ENCODE results near the gene NKX2-8. TPM values are rescaled to one million over a fixed set of nuclear protein-coding genes. Genes with fewer than 3 reads are reported as not detected.
A peak's percentile ranks its signal among the peaks of the same experiment; 100 is the strongest.

The NKX2-8 gene
- total RNA-seq (not detected), polyA plus RNA-seq (not detected), total RNA-seq (not detected)

DNA sequence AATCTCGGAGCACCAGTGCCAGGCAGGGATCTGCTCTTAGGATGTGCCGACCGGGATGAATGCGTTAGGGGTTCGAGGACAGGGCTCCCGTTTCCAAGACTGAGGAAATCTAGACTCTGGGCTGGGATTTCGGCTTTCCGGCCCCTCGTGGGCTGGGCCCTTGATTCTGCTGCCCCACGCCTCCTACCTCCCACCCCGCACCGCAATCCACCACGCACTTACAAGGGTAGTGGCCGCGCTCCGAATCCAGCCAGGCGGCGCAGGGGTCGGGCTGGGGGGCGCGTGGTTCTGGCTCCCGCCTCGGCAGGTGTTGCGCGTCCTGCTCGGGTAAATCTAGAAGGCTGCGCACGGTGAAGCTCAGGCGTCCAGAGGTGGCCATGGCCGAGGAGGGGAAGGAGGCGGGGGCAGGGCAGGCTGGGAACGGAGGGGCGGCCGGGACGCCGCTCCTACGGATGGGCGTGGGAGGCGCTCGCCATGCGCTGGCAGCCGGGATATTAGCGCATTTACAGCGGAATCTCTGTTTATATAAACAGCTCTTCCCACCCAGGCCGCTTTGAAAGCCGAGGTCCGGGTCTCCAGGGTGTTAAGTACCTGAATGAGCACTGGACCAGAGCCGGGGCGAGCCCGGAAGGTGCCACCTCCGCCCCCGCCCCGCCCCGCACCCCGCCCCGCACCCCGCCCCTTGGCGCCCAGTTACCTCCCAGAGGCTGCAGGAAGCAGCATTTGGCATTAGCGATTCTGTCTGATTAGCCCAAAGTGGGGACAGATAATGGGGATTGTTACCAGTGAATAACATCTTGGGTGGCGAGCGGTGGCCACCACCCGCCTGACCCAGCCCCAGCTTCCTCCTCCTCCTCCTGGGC lies at the start of gene NKX2-8:
TSS of gene NKX2-8 (minus strand) at position 604 of the 863 bp plus-strand sequence. CDS start at position 379, 225 bp downstream.
- Histone ChIP-seq H3K27ac (ENCODE audit: low read depth, low read length) (no peak within 1 kb of the TSS), H3K36me3 (ENCODE audit: control insufficient read depth in 2 of 3, insufficient read depth in 3 of 3, low read length in 3 of 3) (no peaks in the 10 kb centered on the region), H3K9me3 (ENCODE audit: control insufficient read depth in 2 of 3, low read length in 3 of 3) (no peaks in the 10 kb centered on the region), H3K4me1 (ENCODE audit: control insufficient read depth in 2 of 2, insufficient read depth in 2 of 2, low read length in 2 of 2) (no peaks in the 10 kb centered on the region), H3K27me3 (ENCODE audit: control insufficient read depth in 2 of 2, insufficient read depth in 2 of 2, low read length in 2 of 2) (peaks cover 0 to 3% of the 10 kb centered on the region in 2 donors), H3K4me3 (ENCODE audit: low read length) (no peak within 1 kb of the TSS)
- H3K36me3 Mint-ChIP-seq: peaks cover 0 to 4% (median 0%) of the 10 kb centered on the region in 5 donors
- peaks cover 49 to 80% (median 56%) of the 10 kb centered on the region in 5 donors for H3K27me3 Mint-ChIP-seq
- H3K27ac Mint-ChIP-seq: no peak within 1 kb of the TSS
- intact Hi-C loops (cut with micrococcal nuclease): no loop called here
- ChIA-PET CTCF (no interaction called here), POLR2A (no interaction called here)
- DNase-seq: no peak
- peaks cover 0 to 2% (median 0%) of the 10 kb centered on the region in 11 donors for H3K9me3 Mint-ChIP-seq
- ATAC-seq: no peak
- peak within 1 kb of the TSS in 4 of 10 donors; percentile 9 to 44 (median 22) for H3K4me3 Mint-ChIP-seq
- H3K4me1 Mint-ChIP-seq: no peaks in the 10 kb centered on the region

DNA sequence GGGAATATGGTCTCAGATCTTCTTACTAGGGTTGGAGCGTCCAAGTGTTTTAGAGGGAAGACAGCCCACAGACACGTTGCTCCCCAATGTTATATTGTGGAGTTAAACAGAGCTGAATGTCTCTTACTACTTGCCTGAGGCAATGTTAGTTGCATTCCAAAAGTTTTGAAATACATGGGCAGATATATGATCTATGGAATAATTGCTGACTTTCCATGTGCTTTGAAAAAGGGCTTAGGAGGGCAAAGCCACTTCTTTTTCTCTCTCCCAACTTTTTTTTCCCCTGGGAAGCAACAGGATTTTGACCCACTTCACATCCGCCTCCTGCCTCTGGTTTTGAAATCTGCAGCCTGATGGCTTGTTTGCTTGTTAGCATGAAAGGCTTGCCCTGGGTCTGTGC lies 45.6 kb upstream of the NKX2-8 start:
- Histone ChIP-seq H3K4me3 (ENCODE audit: low read length) (no peak overlapping the region), H3K27ac (ENCODE audit: low read depth, low read length) (no peak overlapping the region), H3K27me3 (ENCODE audit: control insufficient read depth in 2 of 2, insufficient read depth in 2 of 2, low read length in 2 of 2) (no peaks in the 10 kb centered on the region), H3K36me3 (ENCODE audit: control insufficient read depth in 2 of 3, insufficient read depth in 3 of 3, low read length in 3 of 3) (no peaks in the 10 kb centered on the region), H3K9me3 (ENCODE audit: control insufficient read depth in 2 of 3, low read length in 3 of 3) (no peaks in the 10 kb centered on the region), H3K4me1 (ENCODE audit: control insufficient read depth in 2 of 2, insufficient read depth in 2 of 2, low read length in 2 of 2) (no peaks in the 10 kb centered on the region)
- ATAC-seq (no peak), DNase-seq (no peak)
- intact Hi-C loops (cut with micrococcal nuclease): no loop called here
- no peak overlapping the region for H3K4me3 Mint-ChIP-seq
- no peaks in the 10 kb centered on the region for H3K4me1 Mint-ChIP-seq
- H3K27ac Mint-ChIP-seq: no peak overlapping the region
- POLR2A ChIA-PET: no interaction called here
- CTCF ChIA-PET: no interaction called here
- peaks cover 2 to 58% (median 35%) of the 10 kb centered on the region in 5 donors for H3K27me3 Mint-ChIP-seq
- H3K9me3 Mint-ChIP-seq: peaks cover 0 to 10% (median 5%) of the 10 kb centered on the region in 11 donors
- no peaks in the 10 kb centered on the region for H3K36me3 Mint-ChIP-seq

DNA sequence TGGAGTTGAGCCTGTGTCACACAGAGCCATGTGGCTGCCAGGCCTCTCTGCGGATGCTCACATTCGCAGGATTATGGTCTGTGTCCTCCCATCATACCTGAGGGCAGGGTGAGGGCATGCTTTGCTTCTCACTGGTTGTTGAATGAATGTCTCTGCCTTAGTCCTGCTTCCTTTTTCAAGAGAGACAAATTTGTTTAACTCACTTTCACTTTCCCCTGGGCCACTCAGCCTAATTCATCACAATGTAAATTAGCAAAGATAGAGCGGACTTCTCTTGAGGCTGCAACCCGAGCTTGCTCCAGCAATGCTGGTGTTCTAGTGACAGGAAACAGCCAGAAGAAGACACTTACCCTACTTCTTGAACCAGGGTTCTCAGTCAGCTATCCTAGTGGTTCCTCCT lies 43.7 kb upstream of the NKX2-8 start:
- no peaks in the 10 kb centered on the region for H3K27me3 ChIP-seq (ENCODE audit: control insufficient read depth in 2 of 2, insufficient read depth in 2 of 2, low read length in 2 of 2)
- ChIA-PET CTCF (no interaction called here), POLR2A (no interaction called here)
- no peaks in the 10 kb centered on the region for H3K4me1 ChIP-seq (ENCODE audit: control insufficient read depth in 2 of 2, insufficient read depth in 2 of 2, low read length in 2 of 2)
- H3K9me3 Mint-ChIP-seq: peaks cover 0 to 20% (median 6%) of the 10 kb centered on the region in 11 donors
- no peaks in the 10 kb centered on the region for H3K36me3 Mint-ChIP-seq
- intact Hi-C loops (cut with micrococcal nuclease): no loop called here
- H3K9me3 ChIP-seq (ENCODE audit: control insufficient read depth in 2 of 3, low read length in 3 of 3): no peaks in the 10 kb centered on the region
- no peak overlapping the region for H3K27ac ChIP-seq (ENCODE audit: low read depth, low read length)
- DNase-seq: no peak
- no peak overlapping the region for H3K4me3 ChIP-seq (ENCODE audit: low read length)
- H3K27me3 Mint-ChIP-seq: peaks cover 2 to 46% (median 30%) of the 10 kb centered on the region in 5 donors
- no peaks in the 10 kb centered on the region for H3K36me3 ChIP-seq (ENCODE audit: control insufficient read depth in 2 of 3, insufficient read depth in 3 of 3, low read length in 3 of 3)
- no peak overlapping the region for H3K4me3 Mint-ChIP-seq
- ATAC-seq: no peak
- H3K27ac Mint-ChIP-seq: no peak overlapping the region
- no peaks in the 10 kb centered on the region for H3K4me1 Mint-ChIP-seq

DNA sequence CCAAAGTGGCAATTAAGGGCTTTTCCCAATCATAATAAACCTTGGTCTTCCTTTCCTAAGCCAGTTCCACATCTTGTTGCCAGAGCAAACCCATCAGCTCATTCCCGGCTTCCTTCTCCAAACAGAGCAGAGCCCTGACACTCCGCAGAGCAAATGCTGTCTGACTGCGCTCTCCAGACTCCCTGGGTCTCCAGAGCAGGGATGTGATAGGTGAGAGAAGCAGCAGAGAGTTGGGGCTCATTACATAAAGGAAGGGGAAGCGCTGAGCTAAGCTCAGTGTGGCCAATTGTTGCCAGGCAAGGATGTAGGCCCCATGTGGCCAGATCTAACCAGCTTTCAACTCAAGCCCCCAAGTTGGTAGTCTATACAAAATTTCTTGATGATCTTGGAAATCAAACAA lies 43.0 kb upstream of the NKX2-8 start:
- H3K4me1 ChIP-seq (ENCODE audit: control insufficient read depth in 2 of 2, insufficient read depth in 2 of 2, low read length in 2 of 2): no peaks in the 10 kb centered on the region
- intact Hi-C loops (cut with micrococcal nuclease): no loop called here
- ChIA-PET CTCF (no interaction called here), POLR2A (no interaction called here)
- H3K36me3 ChIP-seq (ENCODE audit: control insufficient read depth in 2 of 3, insufficient read depth in 3 of 3, low read length in 3 of 3): no peaks in the 10 kb centered on the region
- Mint-ChIP-seq H3K27me3 (peaks cover 2 to 40% (median 24%) of the 10 kb centered on the region in 5 donors), H3K4me3 (no peak overlapping the region), H3K36me3 (no peaks in the 10 kb centered on the region), H3K9me3 (peaks cover 0 to 26% (median 7%) of the 10 kb centered on the region in 11 donors), H3K27ac (no peak overlapping the region), H3K4me1 (no peaks in the 10 kb centered on the region)
- no peak overlapping the region for H3K4me3 ChIP-seq (ENCODE audit: low read length)
- no peaks in the 10 kb centered on the region for H3K27me3 ChIP-seq (ENCODE audit: control insufficient read depth in 2 of 2, insufficient read depth in 2 of 2, low read length in 2 of 2)
- no peak for DNase-seq
- ATAC-seq: no peak
- H3K9me3 ChIP-seq (ENCODE audit: control insufficient read depth in 2 of 3, low read length in 3 of 3): no peaks in the 10 kb centered on the region
- H3K27ac ChIP-seq (ENCODE audit: low read depth, low read length): no peak overlapping the region

DNA sequence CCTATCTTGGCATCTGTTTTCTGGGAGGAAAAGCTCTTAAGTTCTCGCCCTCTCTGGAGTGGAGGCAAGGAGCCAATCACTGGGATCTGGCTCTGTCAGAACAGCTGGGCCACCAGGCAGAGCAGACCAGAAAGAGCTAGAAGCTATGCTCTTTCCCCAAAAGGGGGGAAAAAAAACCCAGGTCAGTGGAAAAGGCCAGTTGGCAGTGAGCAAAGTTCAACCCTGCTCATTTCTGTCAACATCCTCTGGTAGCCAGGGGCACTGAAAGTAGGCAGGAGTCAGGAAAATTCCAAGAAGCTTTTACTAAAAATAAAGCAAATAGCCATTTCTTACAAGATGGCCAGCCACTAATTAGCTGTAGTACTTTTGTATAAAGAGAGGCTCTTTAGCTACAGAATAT lies 42.6 kb upstream of the NKX2-8 start:
- Histone ChIP-seq H3K4me3 (ENCODE audit: low read length) (no peak overlapping the region), H3K27ac (ENCODE audit: low read depth, low read length) (no peak overlapping the region), H3K27me3 (ENCODE audit: control insufficient read depth in 2 of 2, insufficient read depth in 2 of 2, low read length in 2 of 2) (no peaks in the 10 kb centered on the region), H3K4me1 (ENCODE audit: control insufficient read depth in 2 of 2, insufficient read depth in 2 of 2, low read length in 2 of 2) (no peaks in the 10 kb centered on the region), H3K36me3 (ENCODE audit: control insufficient read depth in 2 of 3, insufficient read depth in 3 of 3, low read length in 3 of 3) (no peaks in the 10 kb centered on the region), H3K9me3 (ENCODE audit: control insufficient read depth in 2 of 3, low read length in 3 of 3) (no peaks in the 10 kb centered on the region)
- H3K4me3 Mint-ChIP-seq: no peak overlapping the region
- intact Hi-C loops (cut with micrococcal nuclease): no loop called here
- H3K27me3 Mint-ChIP-seq: peaks cover 2 to 41% (median 21%) of the 10 kb centered on the region in 5 donors
- ChIA-PET CTCF (no interaction called here), POLR2A (no interaction called here)
- no peak overlapping the region for H3K27ac Mint-ChIP-seq
- H3K4me1 Mint-ChIP-seq: no peaks in the 10 kb centered on the region
- peaks cover 0 to 26% (median 7%) of the 10 kb centered on the region in 11 donors for H3K9me3 Mint-ChIP-seq
- ATAC-seq (no peak), DNase-seq (no peak)
- H3K36me3 Mint-ChIP-seq: no peaks in the 10 kb centered on the region

DNA sequence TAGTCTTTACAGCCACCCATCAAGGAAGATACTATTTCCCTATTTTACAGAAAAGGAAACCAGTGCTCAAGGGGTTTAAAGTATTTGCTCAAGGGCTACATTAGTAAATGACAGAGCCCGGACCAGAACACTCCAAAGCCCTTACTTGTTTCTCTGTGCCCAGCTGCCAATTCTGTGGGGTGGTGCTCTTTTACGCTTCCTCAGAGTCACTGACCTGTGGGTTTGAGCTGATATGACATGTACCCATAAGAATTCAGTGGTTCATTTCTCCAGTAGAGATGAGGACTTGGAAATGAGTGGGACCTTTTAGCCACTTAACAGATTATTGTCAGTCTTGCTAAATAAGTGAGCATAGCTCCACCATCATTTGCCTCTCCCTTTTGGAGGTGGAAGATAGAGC lies 37.4 kb upstream of the NKX2-8 start:
- no peaks in the 10 kb centered on the region for H3K4me1 ChIP-seq (ENCODE audit: control insufficient read depth in 2 of 2, insufficient read depth in 2 of 2, low read length in 2 of 2)
- ChIA-PET CTCF (no interaction called here), POLR2A (no interaction called here)
- Mint-ChIP-seq H3K27ac (no peak overlapping the region), H3K36me3 (no peaks in the 10 kb centered on the region), H3K4me1 (no peaks in the 10 kb centered on the region), H3K27me3 (peaks cover 0 to 11% (median 5%) of the 10 kb centered on the region in 5 donors), H3K4me3 (no peak overlapping the region), H3K9me3 (peaks cover 0 to 23% (median 5%) of the 10 kb centered on the region in 11 donors)
- H3K9me3 ChIP-seq (ENCODE audit: control insufficient read depth in 2 of 3, low read length in 3 of 3): no peaks in the 10 kb centered on the region
- H3K27me3 ChIP-seq (ENCODE audit: control insufficient read depth in 2 of 2, insufficient read depth in 2 of 2, low read length in 2 of 2): no peaks in the 10 kb centered on the region
- no peaks in the 10 kb centered on the region for H3K36me3 ChIP-seq (ENCODE audit: control insufficient read depth in 2 of 3, insufficient read depth in 3 of 3, low read length in 3 of 3)
- ATAC-seq (no peak), DNase-seq (no peak)
- no peak overlapping the region for H3K4me3 ChIP-seq (ENCODE audit: low read length)
- intact Hi-C loops (cut with micrococcal nuclease): no loop called here
- H3K27ac ChIP-seq (ENCODE audit: low read depth, low read length): no peak overlapping the region

DNA sequence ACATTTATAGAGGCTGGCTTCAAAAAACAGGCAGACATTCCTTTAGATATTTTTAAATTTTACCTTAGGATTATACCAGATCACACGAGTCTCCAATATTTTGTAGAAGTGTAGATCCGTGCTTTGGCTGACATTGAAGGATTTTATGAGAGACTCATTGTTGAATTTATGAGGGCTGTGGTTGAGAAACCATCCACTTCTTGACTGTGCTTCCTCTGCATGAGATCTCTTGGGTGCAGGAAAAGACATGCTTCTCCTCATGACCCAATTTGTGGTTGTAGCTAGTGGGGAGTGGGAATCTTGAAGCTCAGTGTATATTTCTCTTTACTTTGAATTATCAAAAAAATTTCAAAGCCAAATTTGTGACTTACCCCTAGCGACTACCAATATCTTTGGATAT lies 36.7 kb upstream of the NKX2-8 start:
- no peak overlapping the region for H3K27ac ChIP-seq (ENCODE audit: low read depth, low read length)
- no peaks in the 10 kb centered on the region for H3K36me3 ChIP-seq (ENCODE audit: control insufficient read depth in 2 of 3, insufficient read depth in 3 of 3, low read length in 3 of 3)
- DNase-seq (no peak), ATAC-seq (no peak)
- no peak overlapping the region for H3K4me3 ChIP-seq (ENCODE audit: low read length)
- intact Hi-C loops (cut with micrococcal nuclease): no loop called here
- POLR2A ChIA-PET: no interaction called here
- no peaks in the 10 kb centered on the region for H3K9me3 ChIP-seq (ENCODE audit: control insufficient read depth in 2 of 3, low read length in 3 of 3)
- no peaks in the 10 kb centered on the region for H3K27me3 ChIP-seq (ENCODE audit: control insufficient read depth in 2 of 2, insufficient read depth in 2 of 2, low read length in 2 of 2)
- peaks cover 0 to 9% (median 4%) of the 10 kb centered on the region in 5 donors for H3K27me3 Mint-ChIP-seq
- no peak overlapping the region for H3K4me3 Mint-ChIP-seq
- CTCF ChIA-PET: no interaction called here
- no peak overlapping the region for H3K27ac Mint-ChIP-seq
- no peaks in the 10 kb centered on the region for H3K36me3 Mint-ChIP-seq
- H3K4me1 ChIP-seq (ENCODE audit: control insufficient read depth in 2 of 2, insufficient read depth in 2 of 2, low read length in 2 of 2): no peaks in the 10 kb centered on the region
- peaks cover 0 to 23% (median 5%) of the 10 kb centered on the region in 11 donors for H3K9me3 Mint-ChIP-seq
- no peaks in the 10 kb centered on the region for H3K4me1 Mint-ChIP-seq
